SK-N-MC (cell line): ENCODE measurements around the gene P4HB.

Source experiments
- EZH2 ChIP-seq: fragments of 200-600 bp; sonication (generic); IDR thresholded peaks from one replicate; pipeline ENCODE4 v1.6.1; 2017; ENCODE audit warnings: antibody characterized with exemption
- FOXP2 ChIP-seq: optimal IDR thresholded peaks from 2 replicates; pipeline ENCODE3; 2011; ENCODE audit warnings: mild to moderate bottlenecking, moderate library complexity; ENCODE audit not compliant: insufficient read depth; ENCODE audit errors: extremely low read length, control extremely low read depth
- POLR2AphosphoS5 ChIP-seq: IDR thresholded peaks from 2 replicates; pipeline ENCODE4 v1.6.1; 2012; ENCODE audit warnings: mild to moderate bottlenecking, low read depth, low read length, borderline replicate concordance

- TF ChIP-seq EZH2 (no peak), POLR2AphosphoS5 (no peak), FOXP2 (no peak)
These were observed 16.5 kb downstream of the P4HB start for GRCh38 chr17:81843713-81844326.
